OCI-LY1 (cell line): Measurements from ENCODE around the gene GLA.

ENCODE experiments used
- CTCF ChIP-seq: fragments of 200-600 bp; sonication (generic), shearing (Covaris generic); IDR thresholded peaks from 2 replicates; pipeline ENCODE4 v1.5.1; 2017; ENCODE audit warnings: mild to moderate bottlenecking, antibody characterized with exemption, low read length, moderate library complexity, mixed read lengths
- EZH2 ChIP-seq: fragments of 200-600 bp; sonication (generic), shearing (Covaris generic); IDR thresholded peaks from 2 replicates; pipeline ENCODE4 v1.8.0; 2017; ENCODE audit warnings: borderline replicate concordance, mixed run types, mild to moderate bottlenecking, antibody characterized with exemption, low read length, moderate library complexity, mixed read lengths

- no peak for TF ChIP-seq CTCF
- TF ChIP-seq EZH2: no peak
Measured at GRCh38 chrX:101394372-101394771, 13.4 kb downstream of the GLA start.
